Neutrophil (primary cell): ENCODE results near the gene STMND1.

Experiments used
- H3K27ac ChIP-seq: fragments of 200-600 bp; sonication (generic); 2 replicates; pipeline ENCODE4 v1.5.1; 2016; ENCODE audit warnings: mild to moderate bottlenecking, moderate library complexity
- H3K27me3 ChIP-seq: fragments of 200-600 bp; sonication (generic); 2 replicates; pipeline ENCODE4 v1.6.0; 2016; ENCODE audit warnings: mild to moderate bottlenecking
- H3K36me3 ChIP-seq: fragments of 200-600 bp; sonication (generic); 2 replicates; pipeline ENCODE4 v1.5.1; 2017
- H3K4me1 ChIP-seq, 2 experiments: fragments of 200-600 bp in 1 of 2; sonication (generic) in 1 of 2; 1 replicate in 1 of 2; 2 replicates in 1 of 2; pipeline versions ENCODE4 v1.5.1 to v1.6.1; 2013 to 2016; ENCODE audit warnings: low read depth in 1 of 2, low read length in 1 of 2, mild to moderate bottlenecking in 1 of 2, moderate library complexity in 1 of 2; ENCODE audit not compliant: control insufficient read depth in 1 of 2, insufficient read depth in 1 of 2
- H3K4me3 ChIP-seq, 2 experiments: fragments of 200-600 bp in 1 of 2; sonication (generic) in 1 of 2; 1 replicate in 1 of 2; 2 replicates in 1 of 2; pipeline ENCODE4 v1.5.1; 2013 to 2016; ENCODE audit warnings: low read depth in 1 of 2, low read length in 1 of 2, mild to moderate bottlenecking in 1 of 2, moderate library complexity in 1 of 2
- H3K9me3 ChIP-seq: fragments of 200-600 bp; sonication (generic); 2 replicates; pipeline ENCODE4 v1.5.1; 2016
- TF ChIP-seq, protein P1 (sequence below): fragments of 200-600 bp; sonication (generic); IDR thresholded peaks from 2 replicates; pipeline ENCODE4 v1.5.1; 2016; ENCODE audit warnings: antibody characterized with exemption

The STMND1 gene

DNA sequence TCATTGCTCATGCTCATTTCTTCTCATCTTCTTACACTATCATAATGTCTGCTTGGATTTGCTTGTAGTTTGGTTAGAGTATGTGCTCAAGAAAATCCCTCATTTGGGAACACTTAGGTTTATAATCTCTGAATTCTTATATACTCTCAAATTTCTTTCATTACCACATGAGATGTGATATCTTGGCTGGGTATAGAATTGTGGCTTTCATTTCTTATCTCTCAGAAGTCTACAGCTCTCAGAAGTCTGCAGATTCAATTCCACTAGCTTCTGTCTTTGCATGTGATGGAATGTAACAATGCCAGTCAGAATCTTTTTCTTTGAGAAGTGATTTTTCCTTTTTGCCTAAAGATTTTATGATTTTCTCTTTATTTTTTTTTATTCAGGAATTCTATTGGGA lies 50.9 kb downstream of the STMND1 start:
- Histone ChIP-seq H3K4me3 (no peak overlapping the region), H3K4me1 (no peaks in the 10 kb centered on the region), H3K27me3 (peaks cover 6% of the 10 kb centered on the region), H3K9me3 (no peaks in the 10 kb centered on the region), H3K36me3 (no peaks in the 10 kb centered on the region), H3K27ac (no peak overlapping the region)
- TF ChIP-seq, protein P1, sequence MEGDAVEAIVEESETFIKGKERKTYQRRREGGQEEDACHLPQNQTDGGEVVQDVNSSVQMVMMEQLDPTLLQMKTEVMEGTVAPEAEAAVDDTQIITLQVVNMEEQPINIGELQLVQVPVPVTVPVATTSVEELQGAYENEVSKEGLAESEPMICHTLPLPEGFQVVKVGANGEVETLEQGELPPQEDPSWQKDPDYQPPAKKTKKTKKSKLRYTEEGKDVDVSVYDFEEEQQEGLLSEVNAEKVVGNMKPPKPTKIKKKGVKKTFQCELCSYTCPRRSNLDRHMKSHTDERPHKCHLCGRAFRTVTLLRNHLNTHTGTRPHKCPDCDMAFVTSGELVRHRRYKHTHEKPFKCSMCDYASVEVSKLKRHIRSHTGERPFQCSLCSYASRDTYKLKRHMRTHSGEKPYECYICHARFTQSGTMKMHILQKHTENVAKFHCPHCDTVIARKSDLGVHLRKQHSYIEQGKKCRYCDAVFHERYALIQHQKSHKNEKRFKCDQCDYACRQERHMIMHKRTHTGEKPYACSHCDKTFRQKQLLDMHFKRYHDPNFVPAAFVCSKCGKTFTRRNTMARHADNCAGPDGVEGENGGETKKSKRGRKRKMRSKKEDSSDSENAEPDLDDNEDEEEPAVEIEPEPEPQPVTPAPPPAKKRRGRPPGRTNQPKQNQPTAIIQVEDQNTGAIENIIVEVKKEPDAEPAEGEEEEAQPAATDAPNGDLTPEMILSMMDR: no peak

DNA sequence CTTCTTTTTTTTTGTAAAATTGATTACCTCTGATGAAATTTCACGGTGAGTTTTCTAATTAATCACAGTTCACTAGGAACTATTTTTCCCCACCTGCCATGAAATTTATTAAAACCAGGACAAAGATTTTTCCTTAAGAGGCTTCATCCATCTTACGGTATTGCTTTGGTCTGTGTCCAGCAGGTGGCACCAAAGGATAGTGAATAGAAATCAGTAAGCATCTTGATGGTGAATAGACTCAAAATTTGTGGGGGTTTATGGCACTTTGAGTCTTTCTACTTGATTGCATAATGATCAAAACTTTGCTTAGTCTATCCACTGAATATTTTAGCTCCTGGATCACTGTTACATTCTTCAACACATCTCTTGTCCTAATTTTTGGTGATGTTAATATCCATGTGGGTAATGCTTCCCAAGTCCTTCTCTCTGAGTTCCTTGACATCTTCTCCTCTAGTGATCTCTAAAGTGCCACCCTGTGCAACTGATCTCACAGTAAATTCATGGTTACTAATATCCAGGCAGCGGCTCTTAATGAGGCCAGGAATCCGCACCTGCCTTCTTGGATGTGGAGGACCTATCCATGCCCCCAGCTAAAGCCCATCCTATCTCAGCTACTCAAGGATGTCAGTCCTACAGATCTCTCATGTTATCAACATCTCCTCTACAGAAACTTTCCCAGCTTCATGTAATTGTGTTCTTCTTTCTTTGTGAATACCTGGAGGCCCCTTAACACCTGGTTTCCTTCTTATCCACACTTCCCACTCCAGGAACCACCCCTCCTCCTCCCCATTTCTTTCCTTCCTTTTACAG lies 54.5 kb downstream of the STMND1 start:
- Histone ChIP-seq H3K4me3 (no peak overlapping the region), H3K27me3 (peaks cover 21% of the 10 kb centered on the region), H3K9me3 (no peaks in the 10 kb centered on the region), H3K27ac (no peak overlapping the region), H3K4me1 (no peaks in the 10 kb centered on the region), H3K36me3 (no peaks in the 10 kb centered on the region)
- TF ChIP-seq, protein P1: no peak

DNA sequence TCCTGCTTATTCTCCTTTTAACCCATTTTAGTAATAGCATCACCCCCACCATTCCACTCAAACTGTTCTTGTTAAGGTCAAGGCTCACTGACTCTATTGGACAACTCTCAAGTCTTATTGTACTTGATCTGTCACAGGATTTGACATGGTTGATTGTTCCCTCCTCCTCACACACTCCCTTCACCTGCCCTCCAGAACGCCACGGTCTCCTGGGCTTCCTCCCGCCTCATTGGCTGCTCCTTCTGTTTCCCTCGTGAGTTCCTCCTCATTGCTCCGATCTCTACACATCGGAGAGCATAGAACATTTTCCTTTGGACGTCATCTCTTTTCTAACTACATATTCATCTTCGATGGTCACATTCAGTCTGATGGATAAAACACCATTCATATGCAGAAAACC lies 55.1 kb downstream of the STMND1 start:
- Histone ChIP-seq H3K9me3 (no peaks in the 10 kb centered on the region), H3K4me3 (no peak overlapping the region), H3K27me3 (peaks cover 24% of the 10 kb centered on the region), H3K27ac (no peak overlapping the region), H3K4me1 (no peaks in the 10 kb centered on the region), H3K36me3 (no peaks in the 10 kb centered on the region)
- TF ChIP-seq, protein P1: no peak

DNA sequence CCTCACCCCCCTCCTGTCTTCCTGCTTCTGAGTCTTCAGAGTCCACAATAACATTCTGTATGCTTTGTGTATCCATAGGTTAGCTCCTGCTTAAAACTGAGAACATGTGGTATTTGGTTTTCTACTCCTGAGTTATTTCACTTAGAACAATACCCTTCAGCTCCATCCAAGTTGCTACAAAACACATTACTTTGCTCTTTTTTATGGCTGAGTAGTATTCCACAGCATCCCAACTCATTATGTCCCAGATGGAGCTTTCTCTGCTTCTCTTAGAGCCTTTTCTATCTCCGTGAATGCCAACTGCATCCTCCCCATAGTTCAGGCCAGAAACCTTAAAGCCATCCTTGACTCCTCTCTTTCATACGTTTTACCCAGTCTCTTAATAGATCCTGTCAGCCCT lies 55.8 kb downstream of the STMND1 start:
- no peak overlapping the region for H3K4me3 ChIP-seq
- TF ChIP-seq, protein P1: no peak
- no peak overlapping the region for H3K27ac ChIP-seq
- no peaks in the 10 kb centered on the region for H3K9me3 ChIP-seq
- peaks cover 24% of the 10 kb centered on the region for H3K27me3 ChIP-seq
- H3K36me3 ChIP-seq: no peaks in the 10 kb centered on the region
- no peaks in the 10 kb centered on the region for H3K4me1 ChIP-seq

DNA sequence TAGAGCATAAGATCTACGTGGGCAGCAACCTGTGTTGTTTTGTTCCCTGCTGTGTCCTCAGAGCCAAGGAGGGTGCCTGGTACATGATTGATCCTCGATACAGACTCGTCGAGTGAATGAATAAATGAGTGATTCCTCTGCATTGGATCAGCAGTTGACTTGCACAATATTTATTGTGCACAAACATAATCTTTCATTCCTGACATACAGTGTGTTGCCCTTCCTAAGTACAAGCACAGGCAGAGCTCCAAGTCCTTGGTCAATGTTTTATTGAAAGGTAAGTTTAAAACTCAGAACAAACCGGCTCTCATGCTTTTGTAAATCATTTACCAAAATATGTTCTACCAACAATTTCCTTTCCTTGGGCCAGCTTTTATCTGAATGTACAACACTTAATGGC lies 57.4 kb downstream of the STMND1 start:
- H3K4me3 ChIP-seq: no peak overlapping the region
- TF ChIP-seq, protein P1: no peak
- peaks cover 24% of the 10 kb centered on the region for H3K27me3 ChIP-seq
- H3K9me3 ChIP-seq: no peaks in the 10 kb centered on the region
- no peaks in the 10 kb centered on the region for H3K4me1 ChIP-seq
- no peak overlapping the region for H3K27ac ChIP-seq
- no peaks in the 10 kb centered on the region for H3K36me3 ChIP-seq
